ACC112 (cell line): ENCODE data around the gene NUDCD3.

ENCODE experiments used
- H2AFZ ChIP-seq: fragments of 200-600 bp; sonication (generic); one replicate; pipeline ENCODE4 v1.6.0; 2017; ENCODE audit warnings: antibody characterized with exemption, low read length; ENCODE audit not compliant: unreplicated experiment
- H3K27ac ChIP-seq: fragments of 200-600 bp; sonication (generic); 2 replicates; pipeline ENCODE4 v1.5.1; 2014; ENCODE audit warnings: low read depth, mild to moderate bottlenecking, antibody characterized with exemption, low read length, moderate library complexity
- H3K27me3 ChIP-seq: fragments of 200-600 bp; sonication (generic); 2 replicates; pipeline ENCODE4 v1.6.1; 2014; ENCODE audit warnings: mild to moderate bottlenecking, antibody characterized with exemption, low read length, moderate library complexity, mixed read lengths; ENCODE audit not compliant: insufficient read depth
- H3K36me3 ChIP-seq: fragments of 200-600 bp; sonication (generic); 2 replicates; pipeline ENCODE4 v1.6.1; 2016; ENCODE audit warnings: mild to moderate bottlenecking, antibody characterized with exemption, low read length, moderate library complexity, mixed read lengths; ENCODE audit not compliant: insufficient read depth
- H3K4me1 ChIP-seq: fragments of 200-600 bp; sonication (generic); one replicate; pipeline ENCODE4 v1.6.1; 2016; ENCODE audit warnings: low read length, mixed read lengths; ENCODE audit not compliant: insufficient read depth, unreplicated experiment, control insufficient read depth
- H3K4me3 ChIP-seq: fragments of 200-600 bp; sonication (generic); 2 replicates; pipeline ENCODE4 v1.5.1; 2014; ENCODE audit warnings: mild to moderate bottlenecking, low read depth, low read length
- H3K79me2 ChIP-seq: fragments of 200-600 bp; sonication (generic); one replicate; pipeline ENCODE4 v1.6.0; 2016; ENCODE audit warnings: low read length; ENCODE audit not compliant: control insufficient read depth, unreplicated experiment, insufficient read depth

The NUDCD3 gene

GRCh38 chr7:44447874-44448425 is 42.5 kb downstream of the NUDCD3 start:
- Histone ChIP-seq H3K4me3 (no peak overlapping the region), H3K27ac (no peak overlapping the region), H3K27me3 (no peaks in the 10 kb centered on the region), H3K4me1 (no peaks in the 10 kb centered on the region), H2AFZ (no peak overlapping the region), H3K36me3 (peaks cover 20% of the 10 kb centered on the region; the same call in 1 of the 2 replicates), H3K79me2 (peaks cover 30% of the 10 kb centered on the region)

DNA sequence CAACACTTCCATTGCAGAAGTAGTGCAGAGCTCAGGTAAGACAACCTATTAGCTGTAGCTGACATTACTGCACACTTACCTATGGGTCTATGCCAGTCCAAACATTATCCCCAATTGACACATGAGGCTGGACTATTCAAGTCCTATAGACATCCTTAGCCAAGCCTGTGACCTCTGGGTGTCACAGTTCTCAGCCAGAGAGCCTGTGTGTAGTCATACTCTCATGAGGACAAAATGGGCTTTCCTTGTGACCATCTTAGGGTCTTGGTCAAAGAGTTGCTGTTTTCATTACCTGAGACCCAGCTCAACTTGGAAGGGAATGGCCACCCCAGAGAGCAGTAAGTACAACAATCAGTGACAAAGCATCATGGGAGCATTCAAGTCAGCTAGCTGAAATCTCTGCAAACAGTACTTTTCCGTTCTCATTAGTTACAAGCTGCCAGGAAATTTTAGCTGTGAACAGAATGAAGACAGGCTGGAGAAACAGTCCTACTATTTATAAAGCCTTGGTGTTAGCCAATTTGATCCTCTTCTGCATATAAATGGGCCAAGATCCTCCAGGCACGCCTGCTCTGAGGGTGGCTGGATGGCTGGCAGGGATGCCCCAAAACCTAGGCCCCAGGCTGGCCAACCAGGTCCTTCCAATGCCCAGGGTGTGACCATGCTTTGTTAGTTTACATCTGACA is 44.3 kb downstream of the NUDCD3 start:
- Histone ChIP-seq H3K27me3 (no peaks in the 10 kb centered on the region), H3K4me1 (no peaks in the 10 kb centered on the region), H3K27ac (no peak overlapping the region), H3K4me3 (no peak overlapping the region), H3K36me3 (peaks cover 15% of the 10 kb centered on the region; the same call in 1 of the 2 replicates), H3K79me2 (peaks cover 30% of the 10 kb centered on the region), H2AFZ (no peak overlapping the region)

- peaks cover 18% of the 10 kb centered on the region for H3K79me2 ChIP-seq
- no peak overlapping the region for H3K4me3 ChIP-seq
- H3K36me3 ChIP-seq: peaks cover 5% of the 10 kb centered on the region
Measured at GRCh38 chr7:44441079-44441478, 49.4 kb downstream of the NUDCD3 start.

DNA sequence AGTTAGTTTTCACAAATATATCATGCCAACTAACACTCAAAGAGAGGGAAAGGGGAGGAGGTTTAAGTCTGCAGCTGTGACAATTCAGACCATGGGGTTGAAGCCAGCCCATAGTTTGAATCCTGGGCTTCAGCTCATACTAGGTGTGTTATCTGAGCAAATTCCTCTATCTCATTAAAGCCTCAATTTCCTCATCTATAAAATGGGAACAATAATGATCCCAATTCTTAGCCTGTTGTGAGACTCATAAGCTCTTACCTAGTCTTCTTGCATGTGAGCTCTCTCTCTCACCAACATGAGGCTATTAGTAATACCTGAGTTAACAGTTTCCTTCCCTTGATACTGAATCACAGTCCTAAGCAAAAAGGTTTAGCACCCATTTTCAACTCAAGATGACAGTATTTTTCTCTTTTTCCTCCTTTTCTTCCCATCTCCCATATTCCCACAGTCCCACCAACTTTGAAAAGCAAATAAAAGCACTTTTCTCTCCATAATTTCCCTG is 49.8 kb downstream of the NUDCD3 start:
- peaks cover 5% of the 10 kb centered on the region for H3K36me3 ChIP-seq
- no peak overlapping the region for H3K4me3 ChIP-seq
- peaks cover 19% of the 10 kb centered on the region for H3K79me2 ChIP-seq
- H3K27me3 ChIP-seq: no peaks in the 10 kb centered on the region
- H3K4me1 ChIP-seq: no peaks in the 10 kb centered on the region
- H2AFZ ChIP-seq: no peak overlapping the region
- H3K27ac ChIP-seq: no peak overlapping the region

More at GRCh38 chr7:44441079-44441478, 49.4 kb downstream of the NUDCD3 start:
- Histone ChIP-seq H3K27ac (no peak overlapping the region), H2AFZ (no peak overlapping the region), H3K27me3 (no peaks in the 10 kb centered on the region), H3K4me1 (no peaks in the 10 kb centered on the region)

- H3K79me2 ChIP-seq: peaks cover 18% of the 10 kb centered on the region
- peaks cover 5% of the 10 kb centered on the region for H3K36me3 ChIP-seq
- H2AFZ ChIP-seq: no peak overlapping the region
- H3K4me1 ChIP-seq: no peaks in the 10 kb centered on the region
- H3K4me3 ChIP-seq: no peak overlapping the region
- H3K27ac ChIP-seq: no peak overlapping the region
- no peaks in the 10 kb centered on the region for H3K27me3 ChIP-seq
Measured at GRCh38 chr7:44439926-44440325, 50.5 kb downstream of the NUDCD3 start.

DNA sequence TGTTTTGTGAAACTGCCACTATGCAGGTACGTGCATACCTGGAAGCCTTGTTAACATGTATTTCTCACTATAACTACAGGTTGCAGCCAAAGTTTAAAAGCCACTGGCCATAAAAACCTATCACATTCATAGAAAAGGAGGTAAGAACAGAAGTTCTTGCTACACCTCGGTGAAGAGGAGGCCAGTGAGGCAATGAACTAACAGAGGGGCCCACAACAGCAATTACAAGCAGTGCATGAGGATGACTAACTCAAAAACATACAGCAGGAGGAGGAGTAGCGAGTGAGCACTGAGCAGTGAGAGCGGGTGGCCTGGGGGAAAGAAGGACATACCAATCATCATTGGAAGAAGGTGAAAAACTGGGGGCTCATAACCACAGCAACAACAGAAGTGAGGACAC is 51.6 kb downstream of the NUDCD3 start:
- Histone ChIP-seq H3K4me1 (no peaks in the 10 kb centered on the region), H3K79me2 (peaks cover 12% of the 10 kb centered on the region), H3K4me3 (no peak overlapping the region), H3K36me3 (peaks cover 3% of the 10 kb centered on the region), H3K27ac (no peak overlapping the region), H3K27me3 (no peaks in the 10 kb centered on the region), H2AFZ (no peak overlapping the region)

DNA sequence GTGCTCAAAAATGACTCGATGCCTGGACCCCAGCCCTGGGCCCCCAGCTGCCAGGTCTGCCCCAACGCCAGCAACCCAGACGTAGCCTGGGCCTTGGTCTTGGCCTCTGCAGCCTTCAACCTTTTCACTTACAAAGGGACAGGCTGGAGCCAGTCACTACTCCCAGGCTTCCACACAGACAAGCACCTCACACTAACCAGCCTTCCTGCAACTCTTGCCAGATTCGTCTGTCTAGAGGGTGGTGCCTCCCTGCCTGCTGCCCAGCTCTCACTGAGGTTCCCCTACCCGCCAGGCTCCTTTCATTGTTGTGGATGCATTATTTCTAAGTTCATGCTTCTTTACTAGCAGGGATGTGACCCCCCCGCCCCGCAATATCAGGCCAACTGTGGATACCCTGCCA is 56.3 kb downstream of the NUDCD3 start:
- Histone ChIP-seq H3K27ac (no peak overlapping the region), H3K4me3 (no peak overlapping the region), H3K79me2 (peaks cover 13% of the 10 kb centered on the region), H3K27me3 (no peaks in the 10 kb centered on the region), H3K4me1 (no peaks in the 10 kb centered on the region), H2AFZ (no peak overlapping the region), H3K36me3 (no peaks in the 10 kb centered on the region; the same call in 1 of the 2 replicates)

GRCh38 chr7:44433255-44434022 is 57.0 kb downstream of the NUDCD3 start:
- no peak overlapping the region for H2AFZ ChIP-seq
- no peak overlapping the region for H3K27ac ChIP-seq
- H3K79me2 ChIP-seq: peaks cover 17% of the 10 kb centered on the region
- H3K36me3 ChIP-seq: peaks cover 5% of the 10 kb centered on the region
- no peak overlapping the region for H3K4me3 ChIP-seq
- H3K4me1 ChIP-seq: no peaks in the 10 kb centered on the region
- no peaks in the 10 kb centered on the region for H3K27me3 ChIP-seq

DNA sequence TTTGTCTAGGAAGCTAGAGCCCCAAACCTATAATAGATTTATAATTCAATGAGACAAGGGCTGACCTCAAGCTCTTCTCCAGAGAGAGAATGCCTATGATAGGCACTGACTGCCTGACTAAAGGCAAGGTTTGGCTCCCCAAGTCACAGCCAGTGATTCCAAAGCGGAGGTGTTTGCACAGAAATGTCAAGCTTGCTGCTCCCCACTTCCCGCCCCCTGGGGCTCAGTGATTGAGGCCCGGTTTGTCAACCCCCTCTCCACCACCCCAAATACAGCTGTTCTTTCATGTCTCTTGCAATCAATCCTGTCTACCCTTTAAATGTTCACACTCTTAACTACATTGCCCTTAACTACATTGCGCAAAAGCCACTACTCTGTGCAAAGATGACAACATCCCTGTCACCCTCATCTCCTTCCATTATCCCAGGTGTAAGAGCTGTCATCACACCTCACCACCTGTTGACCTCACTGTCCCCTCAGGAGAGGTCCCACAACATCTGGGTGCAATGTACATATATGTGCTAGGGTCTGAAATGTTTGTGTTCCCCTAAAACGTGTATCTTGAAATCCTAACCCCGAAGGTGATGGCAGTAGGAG is 58.0 kb downstream of the NUDCD3 start:
- Histone ChIP-seq H3K4me1 (no peaks in the 10 kb centered on the region), H3K27me3 (no peaks in the 10 kb centered on the region), H3K4me3 (no peak overlapping the region), H3K79me2 (peaks cover 17% of the 10 kb centered on the region), H3K27ac (no peak overlapping the region), H3K36me3 (peaks cover 8% of the 10 kb centered on the region), H2AFZ (no peak overlapping the region)

DNA sequence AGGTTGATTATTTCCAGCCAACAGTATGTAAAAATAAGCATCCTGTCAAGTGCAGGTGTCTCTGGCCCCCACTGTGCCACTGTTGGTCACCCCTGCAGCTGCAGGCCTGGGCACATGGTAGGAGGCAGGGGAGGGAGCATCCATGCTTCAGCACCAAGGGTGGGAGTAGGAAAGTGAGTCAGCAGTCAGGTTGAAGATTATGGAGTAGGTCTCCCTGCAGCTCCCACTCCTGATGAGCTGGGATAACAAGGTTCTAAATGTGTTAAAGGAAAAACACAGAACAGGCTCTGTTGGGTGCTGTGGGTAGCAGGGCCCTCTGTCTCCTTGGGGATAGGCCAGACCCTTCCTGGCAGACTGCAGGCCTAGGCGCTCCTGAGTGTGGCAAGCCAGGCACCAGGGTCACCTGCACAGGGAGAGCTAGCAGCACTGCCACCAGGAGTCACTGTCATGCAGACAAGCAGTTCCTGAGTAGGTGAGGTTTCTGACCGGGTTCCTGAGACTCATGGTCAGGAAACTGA is 59.3 kb downstream of the NUDCD3 start:
- no peaks in the 10 kb centered on the region for H3K4me1 ChIP-seq
- no peak overlapping the region for H2AFZ ChIP-seq
- no peaks in the 10 kb centered on the region for H3K27me3 ChIP-seq
- H3K79me2 ChIP-seq: peaks cover 17% of the 10 kb centered on the region
- peaks cover 16% of the 10 kb centered on the region; the same call in 1 of the 2 replicates for H3K36me3 ChIP-seq
- no peak overlapping the region for H3K4me3 ChIP-seq
- no peak overlapping the region for H3K27ac ChIP-seq
